ENCODE data around the gene POMP.

Gene POMP

GRCh38 chr13:28658796-28659620 is at the start of gene POMP:
Gene POMP (plus strand): TSS chr13:28659130. CDS start chr13:28659185, 55 bp downstream.
- peaks cover 22% of the 10 kb centered on the region for H3K36me3 Mint-ChIP-seq (ENCODE audit: low read depth)

GRCh38 chr13:28609381-28609780 is 49.5 kb upstream of the POMP start:
- Mint-ChIP-seq H3K9me3 (no peaks in the 10 kb centered on the region), H3K4me1 (ENCODE audit: low read depth) (peaks cover 28% of the 10 kb centered on the region), H3K36me3 (ENCODE audit: low read depth) (peaks cover 6% of the 10 kb centered on the region), H3K4me3 (no peak overlapping the region), H3K27me3 (ENCODE audit: low read depth) (no peaks in the 10 kb centered on the region), H3K27ac (no peak overlapping the region)

More at GRCh38 chr13:28658796-28659620, at the start of gene POMP:
- peak within 1 kb of the TSS; percentile 95 for H3K4me3 Mint-ChIP-seq
- peak within 1 kb of the TSS; percentile 97 for H3K27ac Mint-ChIP-seq
- H3K9me3 Mint-ChIP-seq: no peaks in the 10 kb centered on the region
- peaks cover 34% of the 10 kb centered on the region for H3K4me1 Mint-ChIP-seq (ENCODE audit: low read depth)
- H3K27me3 Mint-ChIP-seq (ENCODE audit: low read depth): no peaks in the 10 kb centered on the region

- H3K4me1 Mint-ChIP-seq (ENCODE audit: low read depth): peaks cover 28% of the 10 kb centered on the region
- peaks cover 6% of the 10 kb centered on the region for H3K36me3 Mint-ChIP-seq (ENCODE audit: low read depth)
- H3K9me3 Mint-ChIP-seq: no peaks in the 10 kb centered on the region
- no peak overlapping the region for H3K4me3 Mint-ChIP-seq
- no peak overlapping the region for H3K27ac Mint-ChIP-seq
- no peaks in the 10 kb centered on the region for H3K27me3 Mint-ChIP-seq (ENCODE audit: low read depth)
Measured at GRCh38 chr13:28609926-28610325, 49.0 kb upstream of the POMP start.

GRCh38 chr13:28610996-28611395 is 47.9 kb upstream of the POMP start:
- Mint-ChIP-seq H3K4me3 (peak overlapping the region; percentile 30), H3K36me3 (ENCODE audit: low read depth) (peaks cover 6% of the 10 kb centered on the region), H3K9me3 (no peaks in the 10 kb centered on the region), H3K4me1 (ENCODE audit: low read depth) (peaks cover 28% of the 10 kb centered on the region), H3K27me3 (ENCODE audit: low read depth) (no peaks in the 10 kb centered on the region), H3K27ac (peak overlapping the region; percentile 69)

- peak overlapping the region; percentile 69 for H3K27ac Mint-ChIP-seq
- no peaks in the 10 kb centered on the region for H3K27me3 Mint-ChIP-seq (ENCODE audit: low read depth)
- peaks cover 2% of the 10 kb centered on the region for H3K9me3 Mint-ChIP-seq
- H3K4me1 Mint-ChIP-seq (ENCODE audit: low read depth): peaks cover 28% of the 10 kb centered on the region
- H3K4me3 Mint-ChIP-seq: peak overlapping the region; percentile 30
- H3K36me3 Mint-ChIP-seq (ENCODE audit: low read depth): peaks cover 6% of the 10 kb centered on the region
Measured at GRCh38 chr13:28611654-28612131, 47.2 kb upstream of the POMP start.

GRCh38 chr13:28613562-28613961 is 45.4 kb upstream of the POMP start:
- H3K27me3 Mint-ChIP-seq (ENCODE audit: low read depth): no peaks in the 10 kb centered on the region
- H3K36me3 Mint-ChIP-seq (ENCODE audit: low read depth): peaks cover 6% of the 10 kb centered on the region
- H3K4me1 Mint-ChIP-seq (ENCODE audit: low read depth): peaks cover 27% of the 10 kb centered on the region
- H3K27ac Mint-ChIP-seq: no peak overlapping the region
- peaks cover 4% of the 10 kb centered on the region for H3K9me3 Mint-ChIP-seq
- H3K4me3 Mint-ChIP-seq: no peak overlapping the region

- Mint-ChIP-seq H3K9me3 (peaks cover 4% of the 10 kb centered on the region), H3K27ac (no peak overlapping the region), H3K4me1 (ENCODE audit: low read depth) (peaks cover 21% of the 10 kb centered on the region), H3K4me3 (no peak overlapping the region), H3K36me3 (ENCODE audit: low read depth) (peaks cover under 1% of the 10 kb centered on the region), H3K27me3 (ENCODE audit: low read depth) (no peaks in the 10 kb centered on the region)
Measured at GRCh38 chr13:28615916-28616446, 42.9 kb upstream of the POMP start.

- peaks cover 4% of the 10 kb centered on the region for H3K9me3 Mint-ChIP-seq
- H3K27me3 Mint-ChIP-seq (ENCODE audit: low read depth): no peaks in the 10 kb centered on the region
- H3K27ac Mint-ChIP-seq: no peak overlapping the region
- no peaks in the 10 kb centered on the region for H3K36me3 Mint-ChIP-seq (ENCODE audit: low read depth)
- peaks cover 3% of the 10 kb centered on the region for H3K4me1 Mint-ChIP-seq (ENCODE audit: low read depth)
- H3K4me3 Mint-ChIP-seq: no peak overlapping the region
Measured at GRCh38 chr13:28618230-28618994, 40.5 kb upstream of the POMP start.

- Mint-ChIP-seq H3K27me3 (ENCODE audit: low read depth) (no peaks in the 10 kb centered on the region), H3K4me1 (ENCODE audit: low read depth) (peaks cover 6% of the 10 kb centered on the region), H3K4me3 (no peak overlapping the region), H3K9me3 (peaks cover 4% of the 10 kb centered on the region), H3K36me3 (ENCODE audit: low read depth) (no peaks in the 10 kb centered on the region), H3K27ac (no peak overlapping the region)
Measured at GRCh38 chr13:28620011-28620830, 38.7 kb upstream of the POMP start.

- H3K27ac Mint-ChIP-seq: no peak overlapping the region
- H3K36me3 Mint-ChIP-seq (ENCODE audit: low read depth): no peaks in the 10 kb centered on the region
- H3K27me3 Mint-ChIP-seq (ENCODE audit: low read depth): no peaks in the 10 kb centered on the region
- no peak overlapping the region for H3K4me3 Mint-ChIP-seq
- peaks cover 4% of the 10 kb centered on the region for H3K9me3 Mint-ChIP-seq
- peaks cover 6% of the 10 kb centered on the region for H3K4me1 Mint-ChIP-seq (ENCODE audit: low read depth)
Measured at GRCh38 chr13:28621449-28621848, 37.5 kb upstream of the POMP start.

GRCh38 chr13:28622286-28622685 is 36.6 kb upstream of the POMP start:
- H3K9me3 Mint-ChIP-seq: no peaks in the 10 kb centered on the region
- H3K27me3 Mint-ChIP-seq (ENCODE audit: low read depth): no peaks in the 10 kb centered on the region
- no peak overlapping the region for H3K27ac Mint-ChIP-seq
- no peaks in the 10 kb centered on the region for H3K36me3 Mint-ChIP-seq (ENCODE audit: low read depth)
- no peak overlapping the region for H3K4me3 Mint-ChIP-seq
- H3K4me1 Mint-ChIP-seq (ENCODE audit: low read depth): peaks cover 6% of the 10 kb centered on the region

- Mint-ChIP-seq H3K36me3 (ENCODE audit: low read depth) (no peaks in the 10 kb centered on the region), H3K9me3 (no peaks in the 10 kb centered on the region), H3K4me3 (no peak overlapping the region), H3K4me1 (ENCODE audit: low read depth) (peaks cover 6% of the 10 kb centered on the region), H3K27me3 (ENCODE audit: low read depth) (peaks cover 9% of the 10 kb centered on the region), H3K27ac (no peak overlapping the region)
Measured at GRCh38 chr13:28623782-28624706, 34.9 kb upstream of the POMP start.

GRCh38 chr13:28624707-28625432 is 34.1 kb upstream of the POMP start:
- H3K4me3 Mint-ChIP-seq: no peak overlapping the region
- peaks cover 6% of the 10 kb centered on the region for H3K4me1 Mint-ChIP-seq (ENCODE audit: low read depth)
- peaks cover 13% of the 10 kb centered on the region for H3K27me3 Mint-ChIP-seq (ENCODE audit: low read depth)
- no peaks in the 10 kb centered on the region for H3K36me3 Mint-ChIP-seq (ENCODE audit: low read depth)
- H3K9me3 Mint-ChIP-seq: no peaks in the 10 kb centered on the region
- no peak overlapping the region for H3K27ac Mint-ChIP-seq
